Caco-2 (cell line): ENCODE results near the gene BAHCC1. TPM values are rescaled to one million over a fixed set of nuclear protein-coding genes. Genes with fewer than 3 reads are reported as not detected.
A peak's percentile ranks its signal among the peaks of the same experiment; 100 is the strongest.

Experiments used
- BruUV-seq: library from RNA; stranded (reverse); fragments of 400-500 nt; replicated peaks from 2 replicates; lab custom pipeline; 2021; lab: Mats Ljungman, UMichigan
- CTCF ChIA-PET: fragments of 300-600 bp; sonication (Branson Sonifier 250); formaldehyde crosslinking; loops from one replicate; lab custom pipeline; 2022; ENCODE audit warnings: antibody characterized with exemption; lab: Charles Lee
- POLR2A ChIA-PET: fragments of 300-600 bp; sonication (Branson Sonifier 250); formaldehyde crosslinking; loops from one replicate; lab custom pipeline; 2022; ENCODE audit warnings: antibody characterized with exemption; lab: Charles Lee
- DNase-seq, 2 experiments: peaks; one replicate each; pipeline versions ENCODE4 v3.0.0 to v3.0.0-alpha.2; 2020 to 2022
- H3K27me3 ChIP-seq: replicated peaks from 2 replicates; pipeline ENCODE4 v1.6.0; 2011; ENCODE audit warnings: low read length; ENCODE audit not compliant: control insufficient read depth, insufficient read depth
- H3K36me3 ChIP-seq: 2 replicates; pipeline ENCODE4 v1.5.1; 2011; ENCODE audit warnings: low read length; ENCODE audit not compliant: control insufficient read depth, insufficient read depth
- H3K4me1 ChIP-seq: fragments of 250-450 bp; sonication (Bioruptor Pico); 2 replicates; pipeline ENCODE4 v1.5.1; 2020; ENCODE audit warnings: mild to moderate bottlenecking
- H3K4me3 ChIP-seq: 2 replicates; pipeline ENCODE4 v1.5.1; 2011; ENCODE audit warnings: low read depth, mild to moderate bottlenecking, control low read depth, low read length
- H3K9me3 ChIP-seq: fragments of 250-450 bp; sonication (Bioruptor Pico); 2 replicates; pipeline ENCODE4 v1.5.1; 2020; ENCODE audit warnings: mild to moderate bottlenecking, moderate library complexity
- H3K27ac Mint-ChIP-seq: one replicate; pipeline ENCODE4 v1.8.0; 2022; ENCODE audit warnings: mixed read lengths; ENCODE audit not compliant: unreplicated experiment
- H3K27me3 Mint-ChIP-seq: one replicate; pipeline ENCODE4 v1.8.0; 2022; ENCODE audit warnings: mixed read lengths; ENCODE audit not compliant: insufficient read depth, unreplicated experiment
- H3K36me3 Mint-ChIP-seq: one replicate; pipeline ENCODE4 v1.8.0; 2022; ENCODE audit warnings: mild to moderate bottlenecking, mixed read lengths; ENCODE audit not compliant: insufficient read depth, unreplicated experiment
- H3K4me1 Mint-ChIP-seq: one replicate; pipeline ENCODE4 v1.8.0; 2022; ENCODE audit warnings: low read depth, mixed read lengths; ENCODE audit not compliant: unreplicated experiment
- H3K4me3 Mint-ChIP-seq: one replicate; pipeline ENCODE4 v1.8.0; 2022; ENCODE audit warnings: mild to moderate bottlenecking, moderate library complexity, mixed read lengths; ENCODE audit not compliant: unreplicated experiment
- H3K9me3 Mint-ChIP-seq: one replicate; pipeline ENCODE4 v1.8.0; 2022; ENCODE audit warnings: mixed read lengths; ENCODE audit not compliant: unreplicated experiment
- intact Hi-C: fragments of 100-400 bp; cut with micrococcal nuclease; formaldehyde crosslinking; loops from one replicate; pipeline ENCODE4 v1.10.0; 2022; ENCODE audit not compliant: unreplicated experiment
- total RNA-seq: library from RNA; stranded (reverse); gene quantifications from 2 replicates; pipeline ENCODE4 v1.2.3, GENCODE V29; 2022
- TF ChIP-seq, protein P1 (sequence below), 2 experiments: fragments of 200-600 bp in 1 of 2; IDR thresholded peaks; 1 replicate in 1 of 2; 2 replicates in 1 of 2; pipeline versions ENCODE4 v1.5.1 to v1.8.0; 2011 to 2022; ENCODE audit warnings: antibody characterized with exemption in 1 of 2, control low read depth in 1 of 2, inconsistent platforms in 1 of 2, low read depth in 1 of 2, low read length in 1 of 2, mild to moderate bottlenecking in 1 of 2, moderate library complexity in 1 of 2; ENCODE audit not compliant: insufficient read depth in 1 of 2, severe bottlenecking in 1 of 2, unreplicated experiment in 1 of 2

Gene BAHCC1
- total RNA-seq, 1 experiment from 2014 or later: 10.2 TPM

DNA sequence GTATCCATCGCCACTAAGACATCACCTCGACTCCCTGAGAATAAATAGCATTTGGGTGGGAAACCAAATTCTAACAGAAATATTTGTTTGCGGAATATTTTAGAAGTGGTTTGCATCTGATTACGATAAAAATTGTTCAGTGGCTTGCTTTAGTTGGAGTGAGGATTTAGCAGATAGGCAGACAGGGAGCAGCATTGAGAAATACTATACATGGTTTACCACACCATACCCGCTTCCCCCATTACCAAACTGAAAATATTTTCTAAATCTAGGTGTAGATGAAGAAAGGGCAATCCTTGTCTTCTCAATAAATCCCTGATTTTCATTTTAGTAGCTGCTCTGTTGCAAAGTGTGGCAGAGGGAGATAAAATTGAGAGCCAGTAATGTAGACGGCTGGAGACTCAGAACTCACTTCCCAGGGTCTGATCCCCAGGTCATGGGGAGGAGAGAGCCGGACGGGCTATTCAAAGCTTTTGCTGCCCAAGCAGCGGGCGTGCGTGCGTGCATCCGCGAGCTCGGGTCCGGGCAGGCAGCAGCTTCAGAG, 808 bp upstream of the BAHCC1 start:
- CTCF ChIA-PET: interaction anchor here (0.7 to 7.6 kb wide), 11 partner anchors 9 to 252 kb away, joined by 3 to 82 read pairs (median 3); no protein-coding TSS in a partner anchor
- DNase-seq: no peak
- Mint-ChIP-seq H3K27ac (peak overlapping the region; percentile 98), H3K36me3 (peaks cover 40% of the 10 kb centered on the region), H3K27me3 (no peaks in the 10 kb centered on the region), H3K9me3 (no peaks in the 10 kb centered on the region), H3K4me3 (peak overlapping the region; percentile 84), H3K4me1 (peaks cover 28% of the 10 kb centered on the region)
- Histone ChIP-seq H3K4me1 (peaks cover 12% of the 10 kb centered on the region), H3K4me3 (peak overlapping the region; percentile 44), H3K27me3 (no peaks in the 10 kb centered on the region), H3K36me3 (peaks cover 3% of the 10 kb centered on the region), H3K9me3 (no peaks in the 10 kb centered on the region)
- POLR2A ChIA-PET: interaction anchor here (0.6 to 2.0 kb wide), 14 partner anchors 8 to 263 kb away, joined by 3 to 21 read pairs (median 4); partner anchors contain the start of genes CEP131, NDUFAF8, SLC38A10 and TEPSIN
- no TSS peak for BruUV-seq
- TF ChIP-seq, protein P1, sequence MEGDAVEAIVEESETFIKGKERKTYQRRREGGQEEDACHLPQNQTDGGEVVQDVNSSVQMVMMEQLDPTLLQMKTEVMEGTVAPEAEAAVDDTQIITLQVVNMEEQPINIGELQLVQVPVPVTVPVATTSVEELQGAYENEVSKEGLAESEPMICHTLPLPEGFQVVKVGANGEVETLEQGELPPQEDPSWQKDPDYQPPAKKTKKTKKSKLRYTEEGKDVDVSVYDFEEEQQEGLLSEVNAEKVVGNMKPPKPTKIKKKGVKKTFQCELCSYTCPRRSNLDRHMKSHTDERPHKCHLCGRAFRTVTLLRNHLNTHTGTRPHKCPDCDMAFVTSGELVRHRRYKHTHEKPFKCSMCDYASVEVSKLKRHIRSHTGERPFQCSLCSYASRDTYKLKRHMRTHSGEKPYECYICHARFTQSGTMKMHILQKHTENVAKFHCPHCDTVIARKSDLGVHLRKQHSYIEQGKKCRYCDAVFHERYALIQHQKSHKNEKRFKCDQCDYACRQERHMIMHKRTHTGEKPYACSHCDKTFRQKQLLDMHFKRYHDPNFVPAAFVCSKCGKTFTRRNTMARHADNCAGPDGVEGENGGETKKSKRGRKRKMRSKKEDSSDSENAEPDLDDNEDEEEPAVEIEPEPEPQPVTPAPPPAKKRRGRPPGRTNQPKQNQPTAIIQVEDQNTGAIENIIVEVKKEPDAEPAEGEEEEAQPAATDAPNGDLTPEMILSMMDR (IDR thresholded peaks at IDR 0.05; ENCODE audit: insufficient read depth in 1 of 2, low read depth in 1 of 2, low read length in 1 of 2, severe bottlenecking in 1 of 2, unreplicated experiment in 1 of 2): no peak
- intact Hi-C loops: loop anchor here (10.0 kb wide), 1 partner anchor 120 kb away; the partner anchor contains the start of gene ACTG1

DNA sequence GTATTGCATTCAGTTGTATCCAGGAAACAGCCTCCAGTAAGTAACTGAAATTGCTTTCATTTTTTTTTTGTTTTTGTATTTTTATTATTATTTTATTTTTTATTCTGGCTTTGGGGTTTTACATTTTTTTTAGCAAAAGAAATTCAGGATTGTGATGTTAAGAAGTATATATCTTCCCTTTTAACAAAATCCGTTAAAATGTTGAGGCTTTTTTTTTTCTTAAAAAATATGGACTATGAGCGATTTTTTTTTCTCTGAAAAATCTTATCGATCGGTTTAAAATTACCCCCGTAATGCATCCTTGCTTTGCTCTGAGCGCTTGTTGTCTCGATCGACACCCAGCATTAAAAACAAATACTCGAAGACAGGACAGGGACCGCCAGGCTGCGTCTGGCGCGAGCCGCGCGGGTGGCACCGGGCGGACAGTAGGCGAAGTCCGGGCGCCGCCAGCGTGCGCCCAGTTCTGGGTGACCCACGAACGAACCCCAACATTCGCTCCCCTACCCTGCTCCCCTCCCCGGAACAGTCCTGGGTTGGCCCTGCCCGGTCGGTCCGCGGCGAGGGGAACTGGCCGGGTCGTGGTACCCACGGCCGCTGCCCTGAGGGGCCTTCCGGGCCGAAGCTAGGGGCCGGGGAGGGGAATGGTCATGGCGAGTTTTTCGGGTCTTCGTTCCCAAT, 482 bp downstream of the BAHCC1 start:
- BruUV-seq: TSS peak; percentile 98
- Mint-ChIP-seq H3K36me3 (peaks cover 36% of the 10 kb centered on the region), H3K27ac (peak overlapping the region; percentile 98), H3K27me3 (no peaks in the 10 kb centered on the region), H3K9me3 (no peaks in the 10 kb centered on the region), H3K4me3 (peak overlapping the region; percentile 84), H3K4me1 (peaks cover 28% of the 10 kb centered on the region)
- POLR2A ChIA-PET: interaction anchor here (0.7 to 1.8 kb wide), 13 partner anchors 35 to 264 kb away, joined by 3 to 21 read pairs (median 5); partner anchors contain the start of genes CEP131, NDUFAF8, SLC38A10 and TEPSIN
- H3K4me1 ChIP-seq: peaks cover 12% of the 10 kb centered on the region
- peak in 1 of 2 experiments; percentile 43 for DNase-seq
- H3K27me3 ChIP-seq: no peaks in the 10 kb centered on the region
- no peaks in the 10 kb centered on the region for H3K9me3 ChIP-seq
- TF ChIP-seq, protein P1 (IDR thresholded peaks at IDR 0.05; ENCODE audit: insufficient read depth in 1 of 2, low read depth in 1 of 2, low read length in 1 of 2, severe bottlenecking in 1 of 2, unreplicated experiment in 1 of 2): no peak
- CTCF ChIA-PET: interaction anchor here (0.5 to 7.6 kb wide), 18 partner anchors 9 to 426 kb away, joined by 3 to 82 read pairs (median 3); partner anchors contain the start of genes CEP131, NDUFAF8, SLC38A10 and TEPSIN
- H3K36me3 ChIP-seq: peaks cover 3% of the 10 kb centered on the region
- H3K4me3 ChIP-seq: peak overlapping the region; percentile 94
- intact Hi-C loops: loop anchor here (1.0 to 10.0 kb wide), 5 partner anchors 49 to 172 kb away; partner anchors contain the start of gene ACTG1

DNA sequence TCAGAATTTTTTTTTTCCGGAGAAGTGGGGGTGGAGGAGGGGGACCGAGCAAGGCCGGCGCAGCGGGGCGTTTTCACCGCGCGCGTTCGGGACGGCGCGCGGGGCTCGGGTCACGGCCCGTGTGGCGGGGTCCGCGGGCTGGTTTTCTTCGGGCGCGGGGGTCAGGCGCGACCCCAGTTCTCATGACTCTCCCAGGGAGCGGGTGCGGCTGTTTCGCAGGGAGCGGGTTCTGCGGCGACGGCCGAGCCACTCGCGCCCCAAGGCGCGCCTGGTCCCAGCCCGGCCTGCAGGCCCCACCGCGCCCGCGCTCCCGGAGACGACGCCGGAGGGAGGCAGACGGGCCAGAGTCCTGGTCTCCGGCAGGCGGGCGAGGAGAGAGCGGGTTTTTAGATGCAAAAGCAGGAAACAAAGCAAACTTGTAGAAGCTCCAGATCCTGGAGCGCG, 1.0 kb downstream of the BAHCC1 start:
- H3K27me3 Mint-ChIP-seq: no peaks in the 10 kb centered on the region

More for the DNA sequence above, 1.0 kb downstream of the BAHCC1 start:
- Histone ChIP-seq H3K9me3 (no peaks in the 10 kb centered on the region), H3K4me1 (peaks cover 12% of the 10 kb centered on the region), H3K27me3 (no peaks in the 10 kb centered on the region), H3K4me3 (peak overlapping the region; percentile 94), H3K36me3 (peaks cover 2% of the 10 kb centered on the region)
- BruUV-seq: no TSS peak
- ChIA-PET CTCF (interaction anchor here (0.6 to 7.6 kb wide), 4 partner anchors 44 to 426 kb away, joined by 3 to 82 read pairs (median 10); no protein-coding TSS in a partner anchor), POLR2A (interaction anchor here (0.7 to 1.7 kb wide), 2 partner anchors 88 to 116 kb away, joined by 5 to 10 read pairs; partner anchors contain the start of gene ACTG1)
- Mint-ChIP-seq H3K27ac (peak overlapping the region; percentile 98), H3K4me3 (peak overlapping the region; percentile 84), H3K4me1 (peaks cover 26% of the 10 kb centered on the region), H3K9me3 (no peaks in the 10 kb centered on the region), H3K36me3 (peaks cover 31% of the 10 kb centered on the region)
- no peak for DNase-seq
- TF ChIP-seq, protein P1 (IDR thresholded peaks at IDR 0.05; ENCODE audit: insufficient read depth in 1 of 2, low read depth in 1 of 2, low read length in 1 of 2, severe bottlenecking in 1 of 2, unreplicated experiment in 1 of 2): no peak
- intact Hi-C loops: loop anchor here (10.0 kb wide), 1 partner anchor 119 kb away; the partner anchor contains the start of gene ACTG1
